GM18520 (cell line): Measurements from ENCODE around the gene TLR10.
"Not testable (repeated sequence)": the region's sequence is repeated elsewhere in the genome, so short reads cannot be mapped to it uniquely, and the experiment has no call there.

Experiments
- ATAC-seq: cut with Tn5 transposase; IDR thresholded peaks from one replicate; pipeline ENCODE4 v1.9.1; 2021; ENCODE audit not compliant: unreplicated experiment

Gene TLR10, protein sequence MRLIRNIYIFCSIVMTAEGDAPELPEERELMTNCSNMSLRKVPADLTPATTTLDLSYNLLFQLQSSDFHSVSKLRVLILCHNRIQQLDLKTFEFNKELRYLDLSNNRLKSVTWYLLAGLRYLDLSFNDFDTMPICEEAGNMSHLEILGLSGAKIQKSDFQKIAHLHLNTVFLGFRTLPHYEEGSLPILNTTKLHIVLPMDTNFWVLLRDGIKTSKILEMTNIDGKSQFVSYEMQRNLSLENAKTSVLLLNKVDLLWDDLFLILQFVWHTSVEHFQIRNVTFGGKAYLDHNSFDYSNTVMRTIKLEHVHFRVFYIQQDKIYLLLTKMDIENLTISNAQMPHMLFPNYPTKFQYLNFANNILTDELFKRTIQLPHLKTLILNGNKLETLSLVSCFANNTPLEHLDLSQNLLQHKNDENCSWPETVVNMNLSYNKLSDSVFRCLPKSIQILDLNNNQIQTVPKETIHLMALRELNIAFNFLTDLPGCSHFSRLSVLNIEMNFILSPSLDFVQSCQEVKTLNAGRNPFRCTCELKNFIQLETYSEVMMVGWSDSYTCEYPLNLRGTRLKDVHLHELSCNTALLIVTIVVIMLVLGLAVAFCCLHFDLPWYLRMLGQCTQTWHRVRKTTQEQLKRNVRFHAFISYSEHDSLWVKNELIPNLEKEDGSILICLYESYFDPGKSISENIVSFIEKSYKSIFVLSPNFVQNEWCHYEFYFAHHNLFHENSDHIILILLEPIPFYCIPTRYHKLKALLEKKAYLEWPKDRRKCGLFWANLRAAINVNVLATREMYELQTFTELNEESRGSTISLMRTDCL

DNA sequence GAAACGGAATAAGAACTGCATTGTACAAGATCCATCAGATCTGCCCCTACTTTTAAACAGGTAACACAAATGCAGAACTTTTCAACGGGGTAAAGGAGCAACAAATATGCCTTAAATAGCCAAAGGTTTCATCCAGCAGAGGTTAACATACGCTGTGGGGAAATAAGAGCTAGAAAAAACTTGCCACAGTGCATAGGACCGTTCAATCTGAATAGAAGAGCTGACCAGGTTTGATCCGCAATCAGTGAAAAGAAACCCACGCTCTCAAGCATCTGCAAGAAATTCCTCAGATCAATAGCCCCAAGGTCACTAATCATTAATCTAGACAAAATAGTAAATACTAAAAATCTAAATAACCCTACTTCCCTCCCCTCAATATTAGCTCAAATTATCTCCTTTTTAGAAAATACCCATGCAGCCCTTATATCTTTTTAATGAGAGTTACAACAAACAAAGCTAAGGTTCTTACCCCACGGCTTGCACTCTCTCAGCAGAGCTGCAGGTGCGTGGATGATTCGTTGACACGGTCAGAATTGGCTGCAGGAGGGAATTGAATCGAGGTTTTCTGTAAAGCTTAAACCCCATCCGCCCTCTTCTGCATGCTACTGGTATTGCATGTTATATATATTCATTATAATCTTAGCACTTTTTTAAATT is at the start of gene TLR10:
TLR10 (minus strand) TSS at position 539 of the 657 bp plus-strand sequence. CDS start 7,400 bp downstream, outside the sequence.
- ATAC-seq, result peak; percentile 71

DNA sequence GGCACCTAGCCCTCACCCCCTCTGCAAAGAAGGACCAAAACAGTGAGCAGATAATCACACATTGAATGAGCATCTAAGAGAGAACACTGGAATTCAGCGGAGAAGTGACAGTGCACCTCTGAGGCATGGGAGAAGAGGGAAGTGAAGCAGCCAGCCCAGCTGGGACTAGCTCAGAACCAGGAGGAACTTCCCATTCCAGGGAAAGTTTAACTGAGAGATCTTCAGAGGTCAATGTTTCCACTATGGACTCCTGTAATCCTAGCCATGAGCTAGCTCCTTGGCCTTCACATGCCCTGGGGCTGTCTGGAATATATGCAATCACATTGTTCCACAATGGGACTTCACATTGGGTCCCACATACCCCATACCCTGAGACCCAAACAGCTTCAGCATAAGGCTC is 49.4 kb upstream of the TLR10 start:
- no peak for ATAC-seq

DNA sequence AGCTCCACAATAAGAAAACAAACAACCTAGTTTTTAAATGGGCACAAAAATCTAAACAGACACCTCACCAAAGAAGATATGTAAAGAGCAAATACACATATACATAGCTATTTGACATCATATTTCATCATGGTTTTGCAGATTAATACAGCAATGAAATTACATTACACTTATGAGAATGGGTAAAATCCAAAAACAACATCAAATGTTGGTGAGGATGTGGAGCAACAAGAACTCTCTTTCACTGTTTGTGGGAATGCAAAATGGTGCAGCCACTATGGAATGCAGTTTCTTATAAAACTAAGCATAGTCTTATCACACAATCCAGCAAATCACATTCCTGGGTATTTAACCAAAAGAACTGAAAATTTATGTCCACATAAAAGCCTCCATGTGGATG is 48.9 kb upstream of the TLR10 start:
- ATAC-seq, result no peak

DNA sequence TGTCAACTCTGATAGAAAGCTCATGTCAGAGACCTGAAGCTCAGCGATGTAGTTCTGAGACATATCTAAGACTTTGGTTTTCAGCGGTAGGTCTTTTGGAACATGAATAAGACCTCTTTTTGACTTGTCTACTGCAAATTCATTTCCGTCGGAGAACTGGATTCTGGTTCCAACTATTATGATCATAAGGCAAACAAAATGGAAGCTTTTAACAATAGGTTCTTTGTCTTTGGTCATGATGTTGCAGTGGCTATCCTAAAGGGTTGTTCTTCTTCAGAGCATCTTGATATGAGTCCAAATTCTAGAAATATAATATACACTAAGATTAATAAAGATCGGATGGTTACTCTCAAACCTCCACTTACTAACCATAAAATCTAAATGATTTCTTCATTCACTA is 46.4 kb upstream of the TLR10 start:
- no peak for ATAC-seq

DNA sequence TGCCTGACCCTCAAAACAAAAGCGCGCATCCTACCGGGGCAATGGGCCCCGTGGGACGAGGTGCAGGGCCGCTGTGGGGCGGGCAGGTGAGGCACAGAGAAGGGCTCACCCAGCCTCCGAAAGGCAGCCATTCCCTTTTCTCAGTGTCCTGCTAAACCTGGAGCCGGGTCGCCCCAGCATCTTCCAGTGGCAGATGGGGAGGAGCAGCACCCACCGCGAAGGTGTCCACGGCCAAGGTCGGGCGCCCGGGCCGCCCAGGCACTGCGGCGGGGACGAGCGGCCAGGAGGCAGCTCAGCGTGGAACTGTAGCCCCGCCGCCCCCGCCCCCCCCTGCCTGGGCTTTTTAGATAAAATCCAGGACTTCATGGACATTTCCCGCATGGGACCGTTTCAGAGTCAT is 41.0 kb upstream of the TLR10 start:
- ATAC-seq, result no peak

DNA sequence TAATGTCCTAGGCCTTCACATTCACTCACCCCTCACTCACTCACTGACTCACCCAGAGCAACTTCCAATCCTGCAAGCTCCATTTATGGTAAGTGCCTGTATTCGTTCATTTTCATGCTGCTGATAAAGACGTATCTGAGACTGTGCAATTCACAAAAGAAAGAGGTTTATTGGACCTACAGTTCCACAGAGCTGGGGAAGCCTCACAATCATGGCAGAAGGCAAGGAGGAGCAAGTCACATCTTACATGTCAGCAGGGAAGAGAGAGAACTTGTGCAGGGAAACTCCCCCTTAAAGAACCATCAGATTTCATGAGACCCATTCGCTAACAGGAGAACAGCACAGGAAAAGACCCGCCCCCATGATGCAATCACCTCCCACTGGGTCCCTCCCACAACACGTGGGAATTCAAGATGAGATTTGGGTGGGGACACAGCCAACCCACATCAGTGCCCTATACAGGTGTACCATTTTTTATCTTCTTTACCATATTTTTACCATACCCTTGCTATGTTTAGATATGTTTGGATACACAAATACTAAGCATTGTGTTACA is 40.0 kb upstream of the TLR10 start:
- ATAC-seq, result no peak

DNA sequence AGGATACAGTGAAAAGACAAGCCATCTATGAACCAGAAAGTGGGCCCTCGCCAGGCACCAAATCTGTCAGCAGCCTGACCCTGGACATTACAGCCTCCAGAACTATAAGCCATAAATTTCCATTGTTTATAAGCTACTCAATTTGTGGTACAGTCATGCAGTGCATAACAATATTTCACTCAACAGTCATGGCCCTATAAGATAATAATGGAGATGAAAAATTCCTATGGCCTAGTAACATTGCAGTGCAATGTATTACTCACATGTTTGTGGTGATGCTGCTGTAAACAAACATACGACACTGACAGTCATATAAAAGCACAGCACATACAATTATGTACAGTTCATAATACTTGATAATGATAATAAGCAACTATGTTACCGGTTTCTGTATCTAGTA is 38.9 kb upstream of the TLR10 start:
- ATAC-seq, result no peak

DNA sequence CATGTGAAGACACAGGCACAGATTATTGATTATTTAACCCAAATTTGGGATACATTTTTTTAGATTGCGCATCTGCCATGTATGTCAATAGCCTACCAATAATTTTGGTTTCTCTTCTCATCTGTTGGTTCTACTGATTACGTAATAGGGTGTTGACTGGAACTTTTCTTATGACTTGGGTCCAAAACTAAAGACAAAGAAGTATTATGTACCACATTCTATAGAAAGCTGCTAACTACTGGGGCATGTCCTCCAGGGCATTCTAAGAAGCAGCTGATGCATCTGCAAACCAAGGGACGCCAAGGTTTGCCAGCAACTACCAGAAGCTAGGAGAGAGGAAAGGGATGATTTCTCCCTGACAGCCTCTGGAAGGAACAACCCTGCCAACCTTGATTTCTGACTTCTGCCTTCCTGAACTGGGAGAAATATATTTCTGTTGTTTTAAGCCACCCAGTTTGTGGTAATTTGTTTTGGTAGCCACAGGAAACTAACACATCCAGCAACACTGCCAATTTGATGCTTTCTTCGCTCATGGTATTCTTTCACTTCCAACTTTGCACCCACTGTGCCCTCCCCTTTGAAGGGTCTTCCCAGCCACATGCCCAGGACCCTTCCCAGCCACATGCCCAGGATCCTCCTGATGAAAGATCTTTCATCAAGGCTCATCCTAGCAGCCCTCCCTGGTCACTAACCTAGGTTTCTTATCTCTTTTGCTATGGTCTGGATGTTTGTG is 37.7 kb upstream of the TLR10 start:
- ATAC-seq, result peak; percentile 32

DNA sequence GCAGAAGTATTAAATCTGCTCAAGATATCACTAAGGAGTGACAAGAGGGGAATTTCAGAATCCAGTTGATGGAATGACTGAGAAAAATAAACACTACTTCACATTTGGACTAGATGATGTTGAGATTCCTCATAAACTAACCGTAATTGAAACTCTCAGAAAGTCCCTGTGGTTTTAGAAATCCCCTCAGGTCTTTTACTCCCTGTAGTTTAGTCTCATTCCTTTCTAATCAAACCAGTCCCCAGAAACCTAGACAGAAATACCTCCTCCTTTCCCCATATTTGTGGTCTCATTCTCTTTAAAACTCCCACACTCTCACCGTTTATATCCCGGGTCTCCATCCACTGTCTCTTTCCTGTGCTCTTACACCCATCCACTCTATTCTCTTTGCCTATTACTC is 36.8 kb upstream of the TLR10 start:
- ATAC-seq, result peak; percentile 25

DNA sequence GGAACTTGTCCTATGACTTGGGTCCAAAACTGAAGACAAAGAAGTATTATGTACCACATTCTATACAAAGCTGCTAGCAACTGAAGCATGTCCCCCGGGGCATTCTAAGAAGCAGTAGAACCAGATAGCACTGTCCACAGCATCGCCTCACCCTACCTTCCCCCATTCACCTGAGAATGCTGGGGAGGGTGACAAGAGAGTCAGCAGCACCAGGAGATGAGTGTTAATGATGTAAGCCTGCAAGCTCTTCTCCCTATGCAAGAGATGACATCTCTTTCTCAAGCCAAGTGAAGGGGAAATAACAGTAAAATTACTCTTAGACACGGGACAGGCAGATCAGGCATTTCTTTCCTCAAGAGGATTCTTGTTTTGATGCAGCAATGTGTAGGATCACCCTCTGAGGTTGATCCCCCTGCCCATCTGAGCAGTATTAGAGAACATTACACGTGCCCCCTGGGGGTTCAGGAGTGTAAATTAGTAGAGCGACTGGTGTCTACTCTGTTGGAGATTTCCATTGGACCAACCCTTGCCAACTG is 35.7 kb upstream of the TLR10 start:
- ATAC-seq, result peak; percentile 37

DNA sequence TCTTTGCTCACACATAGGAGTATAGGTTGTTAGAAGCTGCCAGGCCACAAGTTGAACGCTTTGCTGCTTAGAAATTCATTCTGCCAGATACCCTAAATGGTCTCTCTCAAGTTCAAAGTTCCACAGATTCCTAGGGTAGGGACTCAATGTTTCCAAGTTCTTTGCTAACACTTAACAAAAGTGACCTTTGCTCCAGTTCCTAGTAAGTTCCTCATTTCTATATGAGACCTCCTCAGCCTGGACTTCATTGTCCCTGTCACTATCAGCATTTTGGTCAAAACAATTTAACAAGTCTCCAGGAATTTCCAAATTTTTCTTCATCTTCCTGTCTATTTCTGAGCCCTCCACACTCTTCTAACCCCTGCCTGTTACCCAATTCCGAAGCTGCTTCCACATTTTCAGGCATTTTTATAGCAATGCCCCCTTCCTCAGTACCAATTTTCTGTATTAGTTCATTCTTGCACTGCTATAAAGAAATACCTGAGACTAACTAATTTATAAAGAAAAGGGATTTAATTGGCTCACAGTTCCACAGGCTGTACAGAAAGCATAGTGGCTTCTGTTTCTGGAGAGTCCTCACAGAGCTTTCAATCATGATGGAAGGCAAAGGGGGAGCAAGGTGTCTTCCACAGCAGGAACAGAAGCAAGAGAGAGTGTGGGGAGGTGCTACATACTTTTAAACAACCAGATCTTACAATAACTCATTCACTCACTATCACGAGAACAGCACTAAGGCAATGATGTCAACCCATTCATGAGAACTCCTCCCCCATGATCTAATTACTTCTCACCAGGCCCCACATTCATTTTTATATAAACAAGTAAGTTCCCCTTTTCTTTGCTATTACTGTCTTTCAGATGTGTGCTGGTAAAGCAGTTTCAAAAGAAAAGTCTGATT is 33.3 kb upstream of the TLR10 start:
- ATAC-seq, result no peak

DNA sequence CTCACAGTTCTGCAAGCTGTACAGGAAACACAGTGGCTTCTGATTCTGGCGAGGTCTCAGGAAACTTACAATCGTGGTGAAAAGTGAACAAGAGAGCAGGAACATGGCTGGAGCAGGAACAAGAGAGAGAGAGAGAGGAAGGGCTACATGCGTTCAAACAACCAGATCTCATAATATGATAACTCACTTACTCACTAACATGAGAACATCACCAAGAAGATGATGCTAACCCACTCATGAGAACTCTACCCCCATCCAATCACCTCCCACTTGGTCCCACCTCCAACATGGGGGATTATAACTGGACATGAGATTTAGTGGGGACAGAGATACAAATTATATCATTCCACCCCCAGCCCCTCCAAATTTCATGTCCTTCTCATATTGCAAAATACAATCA is 31.6 kb upstream of the TLR10 start:
- ATAC-seq, result no peak

DNA sequence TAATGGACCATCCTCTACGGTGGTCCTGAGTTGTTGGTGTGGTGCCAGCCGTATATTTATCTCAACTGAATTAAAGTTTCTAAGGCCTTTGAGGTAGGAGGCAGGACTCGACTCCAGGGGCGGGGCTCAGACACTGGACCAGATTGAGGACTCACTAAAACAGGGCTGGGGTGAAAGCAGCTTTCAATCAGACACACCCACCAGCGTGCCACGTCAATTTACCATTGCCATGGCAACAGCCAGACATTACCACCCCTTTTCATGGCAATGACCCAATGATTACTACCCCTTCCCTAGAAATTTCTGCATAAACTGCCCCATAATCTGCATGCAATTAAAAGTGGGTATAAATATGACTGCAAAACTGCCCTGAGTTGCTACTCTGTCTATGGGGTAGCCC is 28.5 kb upstream of the TLR10 start:
- ATAC-seq, result no peak

DNA sequence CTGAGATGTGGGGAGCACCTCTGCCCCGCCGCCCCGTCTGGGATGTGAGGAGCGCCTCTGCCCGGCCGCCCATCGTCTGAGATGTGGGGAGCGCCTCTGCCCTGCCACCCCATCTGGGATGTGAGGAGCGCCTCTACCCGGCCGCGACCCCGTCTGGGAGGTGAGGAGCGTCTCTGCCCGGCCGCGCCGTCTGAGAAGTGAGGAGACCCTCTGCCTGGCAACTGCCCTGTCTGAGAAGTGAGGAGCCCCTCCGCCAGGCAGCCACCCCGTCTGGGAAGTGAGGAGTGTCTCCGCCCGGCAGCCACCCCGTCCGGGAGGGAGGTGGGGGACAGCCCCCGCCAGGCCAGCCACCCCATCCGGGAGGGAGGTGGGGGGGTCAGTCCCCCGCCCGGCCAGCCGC is 24.7 kb upstream of the TLR10 start:
- not testable (repeated sequence) for ATAC-seq

DNA sequence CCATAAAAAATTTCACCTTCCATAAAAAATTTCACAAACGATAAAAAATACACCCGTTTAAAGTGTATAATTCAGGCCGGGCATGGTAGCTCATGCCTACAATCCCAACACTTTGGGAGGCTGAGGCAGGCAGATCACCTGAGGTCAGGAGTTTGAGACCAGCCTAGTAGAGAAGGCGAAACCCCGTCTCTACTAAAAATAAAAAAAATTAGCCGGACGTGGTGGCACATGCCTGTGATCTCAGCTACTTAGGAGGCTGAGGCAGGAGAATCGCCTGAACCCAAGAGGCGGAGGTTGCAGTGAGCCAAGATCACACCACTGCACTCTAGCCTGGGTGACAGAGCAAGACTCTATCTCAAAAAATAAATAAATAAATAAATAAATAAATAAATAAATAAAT is 23.5 kb upstream of the TLR10 start:
- not testable (repeated sequence) for ATAC-seq

DNA sequence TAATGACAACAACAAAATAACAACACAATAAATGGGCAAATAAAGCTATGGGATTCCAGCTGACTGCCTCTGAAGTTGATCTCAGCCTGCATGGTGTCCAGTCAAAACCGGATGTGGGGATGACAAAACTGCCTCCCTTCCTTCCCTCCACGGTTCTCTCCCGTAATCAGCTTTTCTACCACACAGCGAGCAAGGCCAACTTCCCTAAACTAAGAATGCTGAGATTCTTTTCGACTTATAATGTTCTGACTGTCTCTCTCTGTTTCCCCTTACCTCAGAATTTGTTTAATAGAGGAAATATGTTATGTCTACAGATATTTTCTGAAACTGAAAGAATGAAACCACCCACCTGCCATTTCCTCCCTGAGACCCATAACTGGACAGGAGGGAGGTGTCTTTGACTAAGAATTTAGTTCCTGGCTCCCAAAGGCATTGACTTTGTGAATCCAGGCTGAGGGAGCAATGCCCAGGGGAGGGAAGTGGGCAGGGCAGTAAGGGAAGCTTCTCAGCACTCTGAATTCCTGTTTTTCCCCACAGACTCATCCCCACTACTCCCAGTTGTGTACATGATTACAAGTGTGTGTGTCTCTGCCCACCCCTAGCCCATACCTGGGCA is 22.8 kb upstream of the TLR10 start:
- peak; percentile 69 for ATAC-seq

DNA sequence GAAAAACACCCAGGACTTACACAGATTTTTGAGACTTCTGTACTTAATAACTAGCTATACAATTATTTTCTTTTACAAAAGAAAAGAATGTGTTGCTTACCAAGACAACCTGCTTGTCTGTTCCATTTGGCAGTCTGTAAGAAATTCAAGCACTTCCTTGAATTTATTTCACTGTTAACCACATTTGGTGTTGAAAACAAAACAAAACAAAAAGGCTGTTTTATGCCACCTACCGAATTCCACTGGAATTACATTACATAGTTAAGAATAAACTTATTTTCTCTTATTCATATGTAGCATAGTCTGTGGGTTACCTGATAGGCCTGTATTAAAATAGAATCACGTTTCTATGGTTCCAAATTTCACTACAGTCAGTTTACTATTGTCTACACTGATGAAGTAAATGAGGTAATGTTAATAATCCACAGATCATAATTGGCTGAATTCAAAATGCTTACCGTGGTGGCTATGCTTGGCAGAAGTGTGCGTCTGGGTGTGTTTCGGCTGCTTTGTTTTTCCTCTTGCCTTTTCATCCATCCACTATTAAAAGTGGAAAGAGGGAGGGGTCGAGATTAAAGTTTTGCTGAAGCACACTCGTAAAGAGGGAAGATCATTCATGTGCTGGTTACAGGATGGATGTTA is 22.0 kb upstream of the TLR10 start, which contains the start of gene TLR1:
TLR1 (minus strand) TSS at position 138 of the 642 bp plus-strand sequence. CDS start 5,960 bp downstream, outside the sequence.
- peak; percentile 19 for ATAC-seq
